SH-SY5Y (cell line): Measurements from ENCODE around the gene PCGF2.

Experiments used
- GATA2 ChIP-seq: IDR thresholded peaks from 2 replicates; pipeline ENCODE4 v1.6.1; 2011; ENCODE audit warnings: mild to moderate bottlenecking, low read depth, low read length
- GATA3 ChIP-seq: IDR thresholded peaks from 2 replicates; pipeline ENCODE4 v1.6.1; 2011; ENCODE audit warnings: low read depth, mild to moderate bottlenecking, low read length, moderate library complexity

PCGF2 gene

DNA sequence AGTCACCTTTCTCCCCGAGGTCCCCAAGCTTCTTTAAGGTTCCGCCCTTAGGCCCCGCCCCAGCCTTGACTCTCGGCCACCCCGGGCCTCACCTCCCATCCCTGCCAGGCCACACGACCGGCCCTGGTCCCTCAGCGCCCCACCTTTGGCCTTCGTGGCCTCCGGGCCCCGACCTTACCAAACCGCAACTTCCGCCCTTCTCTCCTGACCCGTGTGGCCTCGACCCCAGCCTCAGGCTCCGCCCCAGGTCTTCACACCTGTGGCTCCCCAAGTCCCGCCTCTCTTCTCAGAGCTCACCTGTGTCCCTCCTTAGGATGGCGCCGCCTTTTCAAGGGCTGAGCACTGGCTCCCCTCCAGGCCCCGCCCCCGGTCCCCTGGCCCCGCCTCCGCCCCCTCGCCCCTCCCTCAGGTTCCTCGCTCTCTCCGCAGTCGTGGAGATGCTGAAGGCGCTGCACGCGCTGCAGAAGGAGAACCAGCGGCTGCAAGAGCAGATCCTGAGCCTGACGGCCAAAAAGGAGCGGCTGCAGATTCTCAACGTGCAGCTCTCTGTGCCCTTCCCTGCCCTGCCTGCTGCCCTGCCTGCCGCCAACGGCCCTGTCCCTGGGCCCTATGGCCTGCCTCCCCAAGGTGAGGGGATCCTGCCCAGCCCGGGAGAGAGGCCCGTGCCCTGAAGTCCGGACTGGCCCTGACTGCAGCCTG is 28.0 kb downstream of the PCGF2 start:
- no peak for TF ChIP-seq GATA2
- TF ChIP-seq GATA3, result no peak

DNA sequence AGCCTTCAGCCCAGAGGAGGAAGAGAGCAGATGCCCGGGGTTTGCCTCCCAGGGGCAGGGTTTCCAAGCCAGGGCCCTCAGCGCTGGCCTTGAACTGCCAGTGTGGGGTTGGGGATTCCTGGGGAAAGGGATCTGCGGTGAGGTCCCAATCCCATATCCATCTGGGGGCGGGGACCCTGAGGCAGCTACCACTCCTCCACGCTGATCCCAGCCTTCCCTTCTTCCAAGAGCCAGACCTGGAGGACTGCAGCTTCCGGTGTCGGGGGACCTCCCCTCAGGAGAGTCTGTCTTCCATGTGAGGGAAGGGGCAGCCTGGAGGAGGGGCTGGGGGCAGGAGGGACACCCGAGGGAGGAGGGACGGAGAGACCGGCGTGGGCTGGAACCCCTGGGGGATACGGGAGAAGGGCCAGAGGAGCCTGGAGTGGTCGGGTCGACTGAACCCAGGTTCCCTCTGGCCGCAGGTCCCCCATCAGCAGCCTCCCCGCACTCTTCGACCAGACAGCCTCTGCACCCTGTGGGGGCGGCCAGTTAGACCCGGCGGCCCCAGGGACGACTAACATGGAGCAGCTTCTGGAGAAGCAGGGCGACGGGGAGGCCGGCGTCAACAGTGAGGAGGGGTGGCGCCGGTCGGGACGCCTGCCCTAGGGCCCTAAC is 28.7 kb downstream of the PCGF2 start:
- no peak for TF ChIP-seq GATA2
- TF ChIP-seq GATA3, result no peak

DNA sequence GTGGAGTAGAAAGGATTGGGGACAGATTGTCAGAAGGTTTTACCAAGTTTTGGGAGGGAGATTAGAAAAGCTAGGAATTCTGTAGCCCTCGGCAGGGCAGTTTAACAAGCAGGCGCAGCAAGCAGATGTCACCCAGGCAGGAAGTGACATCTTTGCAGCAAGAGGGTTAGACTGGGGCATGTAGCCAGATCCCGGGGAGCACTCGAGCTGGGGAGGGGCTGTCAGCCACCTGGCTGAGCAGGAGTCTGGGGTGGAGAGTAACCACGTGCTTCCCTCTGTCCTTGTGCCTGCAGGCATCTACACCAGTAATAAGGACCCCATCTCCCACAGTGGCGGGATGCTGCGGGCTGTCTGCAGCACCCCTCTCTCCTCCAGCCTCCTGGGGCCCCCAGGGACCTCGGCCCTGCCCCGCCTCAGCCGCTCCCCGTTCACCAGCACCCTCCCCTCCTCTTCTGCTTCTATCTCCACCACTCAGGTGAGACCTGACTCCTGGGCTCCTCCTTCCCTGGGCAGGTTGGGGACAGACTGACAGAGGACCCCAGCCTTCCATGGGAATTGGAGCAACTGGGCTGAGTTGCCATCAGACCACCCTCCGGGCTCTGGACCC is 30.9 kb downstream of the PCGF2 start:
- TF ChIP-seq GATA2, result no peak
- no peak for TF ChIP-seq GATA3

DNA sequence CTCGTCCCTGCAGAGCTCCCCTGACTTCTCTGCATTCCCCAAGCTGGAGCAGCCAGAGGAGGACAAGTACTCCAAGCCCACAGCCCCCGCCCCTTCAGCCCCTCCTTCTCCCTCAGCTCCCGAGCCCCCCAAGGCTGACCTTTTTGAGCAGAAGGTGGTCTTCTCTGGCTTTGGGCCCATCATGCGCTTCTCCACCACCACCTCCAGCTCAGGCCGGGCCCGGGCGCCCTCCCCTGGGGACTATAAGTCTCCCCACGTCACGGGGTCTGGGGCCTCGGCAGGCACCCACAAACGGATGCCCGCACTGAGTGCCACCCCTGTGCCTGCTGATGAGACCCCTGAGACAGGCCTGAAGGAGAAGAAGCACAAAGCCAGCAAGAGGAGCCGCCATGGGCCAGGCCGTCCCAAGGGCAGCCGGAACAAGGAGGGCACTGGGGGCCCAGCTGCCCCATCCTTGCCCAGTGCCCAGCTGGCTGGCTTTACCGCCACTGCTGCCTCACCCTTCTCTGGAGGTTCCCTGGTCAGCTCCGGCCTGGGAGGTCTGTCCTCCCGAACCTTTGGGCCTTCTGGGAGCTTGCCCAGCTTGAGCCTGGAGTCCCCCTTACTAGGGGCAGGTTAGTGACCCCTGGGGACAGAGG is 31.6 kb downstream of the PCGF2 start:
- TF ChIP-seq GATA2, result no peak
- no peak for TF ChIP-seq GATA3

DNA sequence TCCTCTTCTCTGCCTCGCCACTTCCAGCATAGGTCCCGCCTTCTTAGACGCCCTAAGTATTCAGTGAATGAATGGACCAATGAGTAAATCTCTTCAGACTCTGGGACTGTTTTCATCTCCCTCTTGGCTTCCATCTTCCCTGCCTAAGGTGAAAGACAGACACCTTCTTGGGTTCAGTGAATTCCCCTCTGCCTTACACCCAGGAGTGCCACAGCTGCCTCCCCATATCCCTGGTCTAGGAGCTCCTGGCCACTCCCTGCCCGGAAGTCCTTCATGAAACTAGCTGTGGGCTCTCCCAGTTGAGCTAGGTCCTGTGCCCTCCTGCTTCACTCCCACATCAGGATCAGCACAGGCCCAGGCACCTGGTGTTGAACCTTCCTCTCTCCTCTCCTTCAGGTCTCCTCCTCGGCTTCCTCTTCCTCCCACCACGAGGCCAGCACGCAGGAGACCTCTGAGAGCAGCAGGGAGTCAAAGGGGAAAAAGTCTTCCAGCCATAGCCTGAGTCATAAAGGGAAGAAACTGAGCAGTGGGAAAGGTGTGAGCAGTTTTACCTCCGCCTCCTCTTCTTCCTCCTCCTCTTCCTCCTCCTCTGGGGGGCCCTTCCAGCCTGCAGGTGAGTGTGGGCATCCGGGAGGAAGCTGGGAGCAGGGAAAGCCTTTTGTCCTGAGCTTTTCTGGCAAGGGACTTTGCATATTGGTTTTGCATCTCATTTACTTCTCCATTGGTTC is 32.8 kb downstream of the PCGF2 start:
- TF ChIP-seq GATA3 (no peak), GATA2 (no peak)

DNA sequence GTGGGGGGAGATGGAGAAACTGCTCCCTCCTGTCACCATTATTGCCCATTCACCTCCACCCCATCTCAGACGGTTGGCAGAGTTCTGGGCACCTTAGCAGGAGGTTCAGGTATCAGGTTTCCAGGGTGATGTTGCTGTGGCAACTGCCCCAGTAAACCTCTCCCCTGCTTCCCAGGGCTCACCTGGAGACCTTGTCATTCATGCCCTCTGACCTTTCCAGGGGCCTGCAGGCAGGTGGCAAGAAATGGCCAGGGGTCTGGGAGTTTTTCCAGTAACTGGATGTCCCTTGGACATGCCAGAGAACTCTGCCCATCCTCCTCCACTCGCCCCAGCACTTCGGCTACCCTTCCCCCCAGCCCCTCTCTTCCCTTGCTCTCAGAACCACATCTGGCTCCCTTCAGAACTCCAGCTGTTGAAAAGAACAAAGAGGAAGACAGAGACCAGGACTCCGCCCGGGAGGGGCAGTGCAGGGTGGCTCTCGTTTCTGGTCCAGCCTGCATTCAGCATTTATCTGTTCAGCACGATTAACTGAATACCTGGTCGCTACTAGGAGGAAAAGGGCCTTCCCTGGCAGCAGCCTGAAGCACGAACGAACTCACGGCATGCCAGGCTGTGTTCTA is 34.6 kb downstream of the PCGF2 start:
- TF ChIP-seq GATA3, result no peak
- no peak for TF ChIP-seq GATA2

DNA sequence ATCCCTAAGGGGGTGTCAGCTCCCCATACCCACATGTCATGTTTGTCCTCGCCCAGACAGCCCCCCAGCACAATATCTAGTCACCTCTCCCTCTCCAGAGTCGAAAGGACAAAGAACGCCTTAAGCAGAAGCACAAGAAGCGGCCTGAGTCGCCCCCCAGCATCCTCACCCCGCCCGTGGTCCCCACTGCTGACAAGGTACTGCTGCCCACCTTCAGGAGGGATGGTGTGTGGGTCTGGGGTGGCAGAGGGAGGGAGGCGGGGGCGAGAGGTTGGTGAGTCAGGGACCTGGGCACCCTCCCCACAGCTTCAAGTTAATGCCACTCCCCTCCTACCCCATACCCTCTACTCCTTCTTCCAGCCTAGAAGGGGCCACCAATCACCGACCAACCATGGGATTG is 35.5 kb downstream of the PCGF2 start:
- TF ChIP-seq GATA2 (no peak), GATA3 (no peak)

DNA sequence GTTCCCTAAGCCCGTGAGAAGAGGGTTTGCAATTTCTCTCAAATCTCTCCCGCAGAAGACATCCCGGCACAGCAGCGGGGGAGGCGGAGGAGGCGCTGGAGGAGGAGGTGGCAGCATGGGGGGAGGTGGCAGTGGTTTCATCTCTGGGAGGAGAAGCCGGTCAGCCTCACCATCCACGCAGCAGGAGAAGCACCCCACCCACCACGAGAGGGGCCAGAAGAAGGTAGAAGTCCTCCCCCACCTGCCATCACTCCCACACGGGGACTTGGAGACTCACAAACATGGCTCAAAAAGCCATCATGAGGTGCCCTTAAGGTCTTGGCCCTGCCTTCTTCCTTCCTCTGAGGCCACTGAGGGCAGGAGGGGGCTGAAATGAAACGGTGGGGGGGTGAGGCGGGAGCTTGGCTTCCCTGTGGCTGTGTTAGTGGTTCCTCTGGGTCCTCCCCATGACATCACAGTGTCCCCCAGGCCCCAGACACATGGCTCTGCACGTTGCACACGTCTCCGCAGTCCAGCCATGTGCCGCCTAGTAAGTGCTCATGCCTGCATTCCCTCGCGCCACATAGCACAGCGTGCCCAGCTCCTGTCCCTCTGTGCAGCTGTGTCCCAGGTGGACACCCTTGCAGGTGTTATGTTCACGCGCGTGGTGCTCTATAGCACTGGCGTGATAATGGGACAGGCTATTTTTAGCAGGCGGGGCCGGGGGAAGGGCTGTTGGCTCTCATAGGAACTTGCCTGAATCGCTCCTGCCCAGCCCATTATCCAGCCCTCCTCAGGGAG is 36.2 kb downstream of the PCGF2 start:
- TF ChIP-seq GATA2 (no peak), GATA3 (no peak)

DNA sequence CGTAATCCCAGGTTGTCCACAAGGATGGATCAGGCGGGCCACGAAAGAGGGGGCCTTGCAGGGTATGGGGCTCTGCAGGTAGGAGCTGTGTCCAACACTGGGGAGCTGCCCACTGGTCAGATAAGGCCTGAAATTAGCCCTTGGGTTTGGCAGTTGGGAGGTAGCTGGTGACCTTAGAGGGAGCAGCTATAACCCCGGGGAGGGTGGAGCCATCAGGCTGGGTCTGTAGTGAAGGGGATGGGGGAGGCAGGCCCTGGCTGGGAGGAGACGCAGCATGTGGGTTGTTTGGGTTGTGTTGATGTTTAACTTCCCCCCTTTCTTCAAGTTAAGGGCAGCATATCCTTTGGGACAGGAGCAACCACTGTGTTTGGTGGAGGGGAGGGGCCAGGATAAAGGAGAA is 37.2 kb downstream of the PCGF2 start:
- no peak for TF ChIP-seq GATA3
- TF ChIP-seq GATA2, result no peak

DNA sequence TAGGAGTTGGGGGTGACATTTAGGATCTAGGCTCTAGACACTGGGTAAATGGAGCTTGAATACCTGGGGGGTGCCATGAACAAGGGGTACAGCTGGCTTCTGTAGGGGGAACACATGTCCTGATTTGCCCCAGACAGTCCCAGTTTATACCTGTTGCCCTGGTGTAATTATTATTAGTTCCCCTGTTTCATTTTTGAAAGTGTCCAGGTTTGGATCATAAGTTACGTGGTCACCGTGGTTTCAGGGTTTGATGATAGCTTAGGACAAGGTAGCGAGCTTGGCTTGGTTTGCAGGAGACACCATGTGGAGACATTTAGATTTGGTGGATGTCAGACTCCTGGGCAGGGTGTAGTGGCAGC is 37.6 kb downstream of the PCGF2 start:
- TF ChIP-seq GATA2 (no peak), GATA3 (no peak)

DNA sequence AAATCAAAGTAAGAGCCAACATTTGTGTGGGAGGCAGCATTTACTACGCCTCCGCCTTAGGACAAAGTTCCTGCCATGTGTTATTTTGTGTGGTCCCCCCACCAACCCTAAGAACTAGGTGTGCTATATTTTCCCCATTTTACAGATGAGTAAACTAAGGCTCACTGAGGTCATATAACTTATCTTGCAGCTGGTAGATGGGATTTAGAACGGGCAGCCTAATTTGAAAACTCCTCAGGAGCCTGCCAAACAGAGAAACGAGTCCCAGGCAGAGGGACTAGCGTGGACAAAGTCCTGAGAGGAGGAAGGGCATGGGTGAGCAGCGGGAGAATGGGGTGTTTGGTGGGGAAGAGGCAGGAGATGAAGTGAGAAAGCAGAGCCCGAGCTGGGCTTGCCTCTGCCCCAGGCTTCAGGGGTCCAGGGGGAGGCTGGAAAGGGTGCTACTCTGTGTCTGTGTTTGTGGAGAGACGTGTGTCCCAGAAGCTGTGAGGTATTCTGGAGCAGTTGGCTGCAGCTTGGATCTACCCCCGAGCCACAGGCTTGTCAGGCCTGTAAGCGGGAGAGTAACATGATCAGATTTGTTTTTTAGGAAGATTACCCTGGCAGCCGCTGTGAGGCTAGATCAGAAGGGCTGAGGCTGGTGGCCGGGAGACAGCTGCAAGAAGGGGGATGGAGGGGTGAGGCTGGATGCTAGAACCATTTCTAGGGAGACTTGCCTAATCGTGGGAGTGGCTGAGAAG is 38.1 kb downstream of the PCGF2 start:
- TF ChIP-seq GATA3, result no peak
- TF ChIP-seq GATA2, result no peak

DNA sequence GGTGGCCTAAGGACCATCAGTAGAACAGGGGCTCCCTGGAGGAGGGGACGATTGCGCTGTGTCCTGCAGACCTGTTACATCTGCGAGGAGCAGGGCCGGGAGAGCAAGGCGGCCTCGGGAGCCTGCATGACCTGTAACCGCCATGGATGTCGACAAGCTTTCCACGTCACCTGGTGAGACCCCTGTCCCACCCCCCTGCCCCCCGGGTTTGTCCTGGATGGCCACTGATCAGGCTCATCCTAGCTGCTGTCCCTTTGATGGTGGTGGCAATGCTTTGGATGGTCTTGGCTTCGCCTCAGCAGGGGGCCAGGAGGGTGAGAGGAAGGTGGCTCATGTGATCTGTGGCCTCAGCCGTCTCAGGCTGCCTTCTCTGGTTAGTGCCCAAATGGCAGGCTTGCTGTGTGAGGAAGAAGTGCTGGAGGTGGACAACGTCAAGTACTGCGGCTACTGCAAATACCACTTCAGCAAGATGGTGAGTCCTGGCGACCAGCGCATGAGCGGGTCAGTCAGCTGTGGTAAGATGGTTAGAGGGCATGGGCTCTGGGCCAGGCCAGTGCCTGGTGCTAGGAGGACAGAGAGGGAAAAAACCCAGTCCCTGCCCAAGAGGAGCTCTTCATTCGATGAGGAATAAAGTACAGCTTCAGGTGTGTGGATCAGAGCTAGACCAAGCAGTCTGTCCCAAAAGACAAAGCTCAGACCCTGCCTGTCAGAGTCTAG is 38.9 kb downstream of the PCGF2 start:
- TF ChIP-seq GATA3, result no peak
- no peak for TF ChIP-seq GATA2
